DOHH2 (cell line): Measurements from ENCODE around the gene PCDH15.

Experiments
- H3F3A ChIP-seq: fragments of 200-600 bp; sonication (generic), shearing (Covaris generic); 2 replicates; pipeline ENCODE4 v1.6.0; 2016; ENCODE audit warnings: antibody characterized with exemption, mild to moderate bottlenecking; ENCODE audit not compliant: control insufficient read depth, insufficient read depth
- H3K27ac ChIP-seq: fragments of 200-600 bp; sonication (generic); 2 replicates; pipeline ENCODE4 v1.5.1; 2014; ENCODE audit warnings: low read depth, mild to moderate bottlenecking, low read length, moderate library complexity
- H3K27me3 ChIP-seq: fragments of 200-600 bp; sonication (generic); 2 replicates; pipeline ENCODE4 v1.6.1; 2014; ENCODE audit warnings: mild to moderate bottlenecking, low read length, mixed read lengths; ENCODE audit not compliant: control insufficient read depth
- H3K36me3 ChIP-seq: fragments of 200-600 bp; sonication (generic); 2 replicates; pipeline ENCODE4 v1.6.1; 2014; ENCODE audit warnings: mild to moderate bottlenecking, low read length, moderate library complexity, mixed read lengths; ENCODE audit not compliant: control insufficient read depth
- H3K4me1 ChIP-seq: fragments of 200-600 bp; sonication (generic); 2 replicates; pipeline ENCODE4 v1.6.1; 2014; ENCODE audit warnings: mild to moderate bottlenecking, low read length, mixed read lengths; ENCODE audit not compliant: control insufficient read depth
- H3K4me2 ChIP-seq: fragments of 200-600 bp; sonication (generic); 2 replicates; pipeline ENCODE4 v1.6.0; 2014; ENCODE audit warnings: mild to moderate bottlenecking, low read length, moderate library complexity
- H3K4me3 ChIP-seq: fragments of 200-600 bp; sonication (generic); 2 replicates; pipeline ENCODE4 v1.5.1; 2014; ENCODE audit warnings: mild to moderate bottlenecking, low read length, mixed read lengths
- H3K79me2 ChIP-seq: fragments of 200-600 bp; sonication (generic); 2 replicates; pipeline ENCODE4 v1.6.1; 2014; ENCODE audit warnings: mild to moderate bottlenecking, low read length, mixed read lengths; ENCODE audit not compliant: control insufficient read depth
- H3K9me2 ChIP-seq: fragments of 200-600 bp; sonication (generic); replicated peaks from 2 replicates; pipeline ENCODE4 v1.6.1; 2014; ENCODE audit warnings: mild to moderate bottlenecking, low read length, mixed read lengths; ENCODE audit not compliant: control insufficient read depth
- H3K9me3 ChIP-seq: fragments of 200-600 bp; sonication (generic); 2 replicates; pipeline ENCODE4 v1.6.1; 2014; ENCODE audit warnings: antibody characterized with exemption, low read length, mixed read lengths; ENCODE audit not compliant: control insufficient read depth, insufficient read depth
- H4K20me1 ChIP-seq: fragments of 200-600 bp; sonication (generic); 2 replicates; pipeline ENCODE4 v1.6.0; 2014; ENCODE audit warnings: low read depth, mild to moderate bottlenecking, antibody characterized with exemption, low read length, moderate library complexity; ENCODE audit not compliant: control insufficient read depth, insufficient read depth
- CTCF ChIP-seq: fragments of 200-600 bp; sonication (generic); IDR thresholded peaks from one replicate; pipeline ENCODE4 v1.5.1; 2014; ENCODE audit warnings: antibody characterized with exemption, mild to moderate bottlenecking, low read depth, low read length; ENCODE audit not compliant: poor library complexity, severe bottlenecking
- EZH2phosphoT487 ChIP-seq: fragments of 200-600 bp; sonication (generic); IDR thresholded peaks from 2 replicates; pipeline ENCODE4 v1.6.1; 2017; ENCODE audit warnings: borderline replicate concordance, mild to moderate bottlenecking, antibody characterized with exemption, low read length, moderate library complexity, mixed read lengths

PCDH15 gene

GRCh38 chr10:54011117-54011516, 789.9 kb downstream of the PCDH15 start:
- H3K9me2 ChIP-seq = no peaks in the 10 kb centered on the region
- H3K79me2 ChIP-seq = no peaks in the 10 kb centered on the region
- H3K4me2 ChIP-seq = no peak overlapping the region
- H3K9me3 ChIP-seq = no peaks in the 10 kb centered on the region
- H3K27ac ChIP-seq = no peak overlapping the region
- H4K20me1 ChIP-seq = no peaks in the 10 kb centered on the region
- H3K36me3 ChIP-seq = no peaks in the 10 kb centered on the region
- H3K4me1 ChIP-seq = no peaks in the 10 kb centered on the region
- H3K4me3 ChIP-seq = no peak overlapping the region
- H3F3A ChIP-seq = no peaks in the 10 kb centered on the region
- H3K27me3 ChIP-seq = no peaks in the 10 kb centered on the region
- TF ChIP-seq CTCF = no peak
- TF ChIP-seq EZH2phosphoT487 = no peak

- Histone ChIP-seq H3K9me3 (no peaks in the 10 kb centered on the region), H3K27ac (no peak overlapping the region)
These were observed 790.6 kb downstream of the PCDH15 start for GRCh38 chr10:54010337-54010933.

DNA sequence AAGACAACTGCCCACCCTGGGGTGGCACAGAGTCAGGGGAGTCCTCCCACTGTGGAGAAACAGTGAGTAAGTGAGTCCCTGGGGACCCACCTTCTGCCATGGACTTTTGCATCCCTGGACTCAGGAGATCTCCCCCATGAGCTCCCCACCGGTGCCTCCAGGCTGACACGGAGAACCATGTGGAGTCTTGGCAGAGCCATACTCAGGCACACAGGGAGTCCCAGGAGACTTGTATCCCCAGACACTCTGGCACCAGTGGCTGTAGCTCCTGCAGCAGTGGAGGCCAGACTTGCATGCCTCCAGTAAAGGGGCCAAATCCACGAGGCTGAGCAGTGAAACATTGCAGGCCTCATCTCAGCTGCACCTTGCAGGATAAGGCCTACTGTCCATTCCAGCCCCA, 791.4 kb downstream of the PCDH15 start:
- Histone ChIP-seq H3K4me2 (no peak overlapping the region), H3K4me3 (no peak overlapping the region), H3F3A (no peaks in the 10 kb centered on the region), H3K9me3 (no peaks in the 10 kb centered on the region), H3K36me3 (no peaks in the 10 kb centered on the region), H3K79me2 (no peaks in the 10 kb centered on the region), H3K9me2 (no peaks in the 10 kb centered on the region), H3K27ac (no peak overlapping the region), H4K20me1 (no peaks in the 10 kb centered on the region), H3K4me1 (no peaks in the 10 kb centered on the region), H3K27me3 (no peaks in the 10 kb centered on the region)
- TF ChIP-seq EZH2phosphoT487 (no peak), CTCF (no peak)

More at GRCh38 chr10:54010337-54010933, 790.6 kb downstream of the PCDH15 start:
- no peak overlapping the region for H3K4me2 ChIP-seq
- H3K79me2 ChIP-seq = no peaks in the 10 kb centered on the region
- no peaks in the 10 kb centered on the region for H3K9me2 ChIP-seq
- TF ChIP-seq EZH2phosphoT487 (no peak), CTCF (no peak)
- H4K20me1 ChIP-seq = no peaks in the 10 kb centered on the region
- no peaks in the 10 kb centered on the region for H3K36me3 ChIP-seq
- H3K4me3 ChIP-seq = no peak overlapping the region
- no peaks in the 10 kb centered on the region for H3K4me1 ChIP-seq
- H3K27me3 ChIP-seq = no peaks in the 10 kb centered on the region
- no peaks in the 10 kb centered on the region for H3F3A ChIP-seq

DNA sequence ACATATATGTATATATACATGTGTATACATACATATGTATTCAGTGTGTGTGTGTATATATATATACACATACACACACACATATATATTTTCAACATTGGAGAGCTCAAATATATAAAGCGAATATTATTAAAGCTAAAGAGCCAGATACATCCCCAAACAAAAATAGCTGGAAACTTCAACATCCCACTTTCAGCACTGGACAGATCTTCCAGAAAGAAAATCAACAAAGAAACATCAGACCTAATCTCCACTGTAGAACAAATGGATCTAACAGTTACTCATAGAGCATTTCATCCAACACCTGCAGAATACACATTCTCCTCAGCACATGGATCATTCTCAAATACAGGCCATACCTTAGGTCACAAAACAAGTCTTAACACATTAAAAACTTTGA, 799.0 kb downstream of the PCDH15 start:
- Histone ChIP-seq H3K27ac (no peak overlapping the region), H3K4me1 (no peaks in the 10 kb centered on the region), H3K4me2 (no peak overlapping the region), H3K4me3 (no peak overlapping the region), H3K9me3 (no peaks in the 10 kb centered on the region), H3K36me3 (no peaks in the 10 kb centered on the region), H3K9me2 (no peaks in the 10 kb centered on the region), H3K27me3 (no peaks in the 10 kb centered on the region), H4K20me1 (no peaks in the 10 kb centered on the region), H3F3A (no peaks in the 10 kb centered on the region), H3K79me2 (no peaks in the 10 kb centered on the region)
- no peak for TF ChIP-seq CTCF
- TF ChIP-seq EZH2phosphoT487 = no peak
